ENCODE data around the gene AP2M1.
A peak's percentile ranks its signal among the peaks of the same experiment; 100 is the strongest.

AP2M1 gene

GRCh38 chr3:184174646-184175492, at the start of gene AP2M1:
TSS of gene AP2M1 (plus strand) at chr3:184174855. CDS start at chr3:184176994, 2,139 bp downstream.
- ChIA-PET CTCF (interaction anchor here (0.7 to 4.1 kb wide), 3 partner anchors 12 to 78 kb away, joined by 3 to 11 read pairs (median 8); no protein-coding TSS in a partner anchor), POLR2A (interaction anchor here (1.1 kb wide), 1 partner anchor 11 kb away, joined by 7 read pairs; the partner anchor contains the start of gene ABCF3)
- TF ChIP-seq, protein P1, sequence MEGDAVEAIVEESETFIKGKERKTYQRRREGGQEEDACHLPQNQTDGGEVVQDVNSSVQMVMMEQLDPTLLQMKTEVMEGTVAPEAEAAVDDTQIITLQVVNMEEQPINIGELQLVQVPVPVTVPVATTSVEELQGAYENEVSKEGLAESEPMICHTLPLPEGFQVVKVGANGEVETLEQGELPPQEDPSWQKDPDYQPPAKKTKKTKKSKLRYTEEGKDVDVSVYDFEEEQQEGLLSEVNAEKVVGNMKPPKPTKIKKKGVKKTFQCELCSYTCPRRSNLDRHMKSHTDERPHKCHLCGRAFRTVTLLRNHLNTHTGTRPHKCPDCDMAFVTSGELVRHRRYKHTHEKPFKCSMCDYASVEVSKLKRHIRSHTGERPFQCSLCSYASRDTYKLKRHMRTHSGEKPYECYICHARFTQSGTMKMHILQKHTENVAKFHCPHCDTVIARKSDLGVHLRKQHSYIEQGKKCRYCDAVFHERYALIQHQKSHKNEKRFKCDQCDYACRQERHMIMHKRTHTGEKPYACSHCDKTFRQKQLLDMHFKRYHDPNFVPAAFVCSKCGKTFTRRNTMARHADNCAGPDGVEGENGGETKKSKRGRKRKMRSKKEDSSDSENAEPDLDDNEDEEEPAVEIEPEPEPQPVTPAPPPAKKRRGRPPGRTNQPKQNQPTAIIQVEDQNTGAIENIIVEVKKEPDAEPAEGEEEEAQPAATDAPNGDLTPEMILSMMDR (IDR thresholded peaks at IDR 0.05; ENCODE audit: control extremely low read depth, extremely low read depth, low read depth, missing control alignments) = peak; percentile 21
- DNase-seq (ENCODE audit: extremely low spot score) = peak; percentile 96

GRCh38 chr3:184126006-184126405, 48.6 kb upstream of the AP2M1 start:
- ChIA-PET POLR2A (no interaction called here), CTCF (no interaction called here)
- TF ChIP-seq, protein P1 (IDR thresholded peaks at IDR 0.05; ENCODE audit: control extremely low read depth, extremely low read depth, low read depth, missing control alignments) = no peak
- DNase-seq (ENCODE audit: extremely low spot score) = no peak

DNA sequence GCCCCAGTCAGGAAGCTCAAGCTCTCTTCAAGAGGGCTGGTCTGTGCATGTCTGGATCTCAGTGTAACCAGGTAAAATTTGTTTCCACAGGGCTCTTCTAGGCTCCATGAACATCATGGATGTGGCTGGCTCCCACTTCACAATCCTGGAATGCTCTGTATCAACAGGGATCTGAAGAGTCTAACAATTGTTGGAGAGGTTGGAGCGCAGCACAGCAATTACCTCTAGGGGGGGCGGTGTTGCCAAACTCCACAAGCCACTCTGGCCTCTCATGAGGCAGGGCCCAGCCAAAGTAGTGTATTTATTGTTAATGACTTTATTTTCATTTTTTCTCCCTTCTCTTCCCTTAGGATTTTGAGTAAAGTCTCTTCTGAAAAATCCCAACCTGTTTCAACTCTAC, 45.6 kb upstream of the AP2M1 start:
- TF ChIP-seq, protein P1 (IDR thresholded peaks at IDR 0.05; ENCODE audit: control extremely low read depth, extremely low read depth, low read depth, missing control alignments) = peak; percentile 54
- peak; percentile 34 for DNase-seq (ENCODE audit: extremely low spot score)
- ChIA-PET CTCF (interaction anchor here (0.9 to 1.6 kb wide), 7 partner anchors 14 to 232 kb away, joined by 3 to 5 read pairs (median 4); no protein-coding TSS in a partner anchor), POLR2A (no interaction called here)

DNA sequence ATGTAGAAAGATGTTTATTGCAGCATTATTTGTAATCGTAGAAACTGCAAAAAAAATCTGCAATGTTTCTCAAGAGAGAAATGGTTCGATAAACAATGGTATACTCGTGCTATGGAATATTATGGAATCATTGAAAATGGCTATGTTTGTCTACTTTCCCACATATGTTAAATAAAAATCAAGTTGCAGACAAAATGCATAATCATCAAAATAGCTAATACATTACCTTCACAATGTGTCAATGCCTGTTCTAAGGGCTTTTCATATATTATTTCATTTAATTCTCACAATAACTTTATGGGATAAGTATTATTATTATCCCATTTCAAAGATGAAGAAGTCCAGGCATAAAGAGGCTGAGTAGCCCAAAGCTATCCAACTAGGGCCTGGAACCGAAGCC, 41.7 kb upstream of the AP2M1 start:
- POLR2A ChIA-PET = no interaction called here
- CTCF ChIA-PET = interaction anchor here (1.5 kb wide), 1 partner anchor 94 kb away, joined by 6 read pairs; no protein-coding TSS in a partner anchor

GRCh38 chr3:184133840-184134745, 40.6 kb upstream of the AP2M1 start:
- ChIA-PET CTCF (interaction anchor here (1.0 to 1.9 kb wide), 6 partner anchors 24 to 250 kb away, joined by 3 to 6 read pairs (median 4); partner anchors contain the start of genes EEF1AKMT4 and PARL), POLR2A (interaction anchor here (0.6 kb wide), 1 partner anchor 226 kb away, joined by 3 read pairs; no protein-coding TSS in a partner anchor)
- TF ChIP-seq, protein P1 (IDR thresholded peaks at IDR 0.05; ENCODE audit: control extremely low read depth, extremely low read depth, low read depth, missing control alignments) = no peak
- peak; percentile 68 for DNase-seq (ENCODE audit: extremely low spot score)

More for the DNA sequence above, 41.7 kb upstream of the AP2M1 start:
- TF ChIP-seq, protein P1 (IDR thresholded peaks at IDR 0.05; ENCODE audit: control extremely low read depth, extremely low read depth, low read depth, missing control alignments) = no peak
- DNase-seq (ENCODE audit: extremely low spot score) = no peak

DNA sequence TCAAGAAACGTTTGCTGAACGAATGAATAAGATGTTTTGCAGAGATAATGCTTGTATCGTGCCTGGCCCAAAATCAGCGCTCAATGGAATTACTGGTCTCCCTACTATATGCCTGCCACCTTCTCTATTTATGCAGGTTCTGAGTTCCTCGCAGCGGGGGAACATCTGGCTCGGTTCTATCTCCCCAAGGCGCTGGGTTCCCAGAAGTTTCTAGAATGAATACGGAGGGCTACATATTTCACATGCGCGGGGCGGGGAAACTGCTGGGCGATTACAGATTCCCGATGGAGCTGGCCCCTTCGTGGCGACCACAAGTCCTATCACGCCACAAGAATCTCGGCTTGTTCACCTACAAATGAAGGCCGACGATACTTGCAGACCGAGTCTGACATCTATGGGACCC, 39.9 kb upstream of the AP2M1 start:
- TF ChIP-seq, protein P1 (IDR thresholded peaks at IDR 0.05; ENCODE audit: control extremely low read depth, extremely low read depth, low read depth, missing control alignments) = no peak
- no peak for DNase-seq (ENCODE audit: extremely low spot score)
- CTCF ChIA-PET = interaction anchor here (0.8 to 1.9 kb wide), 7 partner anchors 10 to 250 kb away, joined by 3 to 14 read pairs (median 4); partner anchors contain the start of genes EEF1AKMT4 and PARL
- POLR2A ChIA-PET = interaction anchor here (0.8 to 1.5 kb wide), 2 partner anchors 10 to 45 kb away, joined by 3 read pairs; no protein-coding TSS in a partner anchor
